C4-2B (cell line): ENCODE data around the gene COL23A1.

Experiments used
- ZFX ChIP-seq: fragments of 450-650 bp; IDR thresholded peaks from 2 replicates; pipeline ENCODE4 v1.6.1; 2017
- TF ChIP-seq, protein P1 (sequence below): fragments of 450-650 bp; conservative IDR thresholded peaks from 2 replicates; pipeline ENCODE4 v1.5.1; 2017; ENCODE audit warnings: mild to moderate bottlenecking

DNA sequence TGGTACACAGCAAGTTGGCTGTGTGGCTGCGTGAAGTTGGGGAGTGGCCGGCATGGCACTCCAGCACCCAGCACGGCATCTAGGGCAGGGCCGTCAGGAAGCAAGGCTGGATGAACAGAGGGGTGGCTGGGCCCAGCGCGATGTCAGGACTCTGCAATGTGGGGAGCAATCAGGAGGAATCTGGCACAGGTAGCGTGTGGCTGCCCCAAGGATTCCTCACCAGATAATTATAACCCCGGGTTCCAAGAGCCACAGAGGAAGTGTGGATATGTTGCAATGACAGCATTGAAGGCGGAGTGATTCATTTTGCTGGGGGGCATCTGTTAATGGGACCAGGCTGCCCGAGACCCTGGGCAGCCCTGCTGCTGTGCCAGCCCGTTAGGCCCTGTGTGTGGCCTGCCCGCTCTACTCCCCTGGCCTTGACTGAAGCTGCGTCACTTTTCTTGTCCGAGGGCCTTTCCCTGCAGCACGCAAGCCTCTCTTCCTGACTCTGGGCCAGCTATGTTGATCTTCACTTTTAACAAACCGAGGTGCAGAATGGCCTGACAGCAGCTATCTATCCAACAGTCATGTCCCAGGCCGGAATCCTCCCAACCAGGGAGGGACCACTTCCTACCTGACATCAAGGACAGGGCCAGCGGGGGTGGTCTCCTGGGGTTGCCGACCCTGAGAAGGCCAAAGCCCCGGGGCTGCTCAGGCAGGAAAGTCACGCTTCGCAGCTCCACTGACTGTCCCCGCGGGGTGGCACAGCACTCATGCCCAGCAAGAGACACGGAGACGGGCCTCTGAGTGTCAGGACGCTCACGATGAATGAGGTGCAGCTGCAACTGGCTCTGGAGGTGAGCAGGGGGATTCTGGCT, 239.6 kb downstream of the COL23A1 start:
- TF ChIP-seq, protein P1, sequence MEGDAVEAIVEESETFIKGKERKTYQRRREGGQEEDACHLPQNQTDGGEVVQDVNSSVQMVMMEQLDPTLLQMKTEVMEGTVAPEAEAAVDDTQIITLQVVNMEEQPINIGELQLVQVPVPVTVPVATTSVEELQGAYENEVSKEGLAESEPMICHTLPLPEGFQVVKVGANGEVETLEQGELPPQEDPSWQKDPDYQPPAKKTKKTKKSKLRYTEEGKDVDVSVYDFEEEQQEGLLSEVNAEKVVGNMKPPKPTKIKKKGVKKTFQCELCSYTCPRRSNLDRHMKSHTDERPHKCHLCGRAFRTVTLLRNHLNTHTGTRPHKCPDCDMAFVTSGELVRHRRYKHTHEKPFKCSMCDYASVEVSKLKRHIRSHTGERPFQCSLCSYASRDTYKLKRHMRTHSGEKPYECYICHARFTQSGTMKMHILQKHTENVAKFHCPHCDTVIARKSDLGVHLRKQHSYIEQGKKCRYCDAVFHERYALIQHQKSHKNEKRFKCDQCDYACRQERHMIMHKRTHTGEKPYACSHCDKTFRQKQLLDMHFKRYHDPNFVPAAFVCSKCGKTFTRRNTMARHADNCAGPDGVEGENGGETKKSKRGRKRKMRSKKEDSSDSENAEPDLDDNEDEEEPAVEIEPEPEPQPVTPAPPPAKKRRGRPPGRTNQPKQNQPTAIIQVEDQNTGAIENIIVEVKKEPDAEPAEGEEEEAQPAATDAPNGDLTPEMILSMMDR: no peak
- no peak for TF ChIP-seq ZFX
